GM12801 (cell line): Measurements from ENCODE around the gene AAR2.

Experiments used
- CTCF ChIP-seq: IDR thresholded peaks from one replicate; pipeline ENCODE4 v1.5.1; 2011; ENCODE audit warnings: control low read depth; ENCODE audit not compliant: insufficient read length; ENCODE audit errors: extremely low read depth

Gene AAR2

GRCh38 chr20:36210436-36211021 lies 25.7 kb upstream of the AAR2 start:
- TF ChIP-seq CTCF, result no peak

GRCh38 chr20:36213362-36213761 lies 22.9 kb upstream of the AAR2 start:
- TF ChIP-seq CTCF, result no peak

- TF ChIP-seq CTCF, result no peak
Observed at GRCh38 chr20:36214684-36215256, 21.5 kb upstream of the AAR2 start.

GRCh38 chr20:36215778-36216177 lies 20.5 kb upstream of the AAR2 start:
- TF ChIP-seq CTCF, result no peak

GRCh38 chr20:36216314-36217025 lies 19.8 kb upstream of the AAR2 start:
- no peak for TF ChIP-seq CTCF

GRCh38 chr20:36217226-36217625 lies 19.1 kb upstream of the AAR2 start:
- TF ChIP-seq CTCF, result no peak

GRCh38 chr20:36218380-36219064 lies 17.8 kb upstream of the AAR2 start:
- no peak for TF ChIP-seq CTCF
